Ureter (tissue), 1 donor: ENCODE measurements around the gene SYS1. TPM values are rescaled to one million over a fixed set of nuclear protein-coding genes. Genes with fewer than 3 reads are reported as not detected.

Source experiments
- DNase-seq: peaks from one replicate; pipeline ENCODE4 v3.0.0-alpha.2; 2020; ENCODE audit warnings: low spot score
- total RNA-seq: library from RNA; stranded (reverse); gene quantifications from one replicate; pipeline ENCODE4 v1.2.4, GENCODE V29; 2023
- donor health status: DM: yes; HTN: yes; CAD: no.

SYS1 gene
- total RNA-seq, 1 donor from 2014 or later = 28.8 TPM

- DNase-seq = peak; percentile 89
These were observed 53.1 kb downstream of the SYS1 start, which contains the start of gene PIGT for GRCh38 chr20:45415822-45416637. Gene PIGT, plus strand, starts transcription at chr20:45416141. Its CDS starts 16 bp downstream, at chr20:45416157.

GRCh38 chr20:45416917-45417316, 54.0 kb downstream of the SYS1 start:
- no peak for DNase-seq

Other genes starting within 250 kb of the SYS1 start
- gene WFDC5, start 248.0 kb upstream of the SYS1 start, total RNA-seq = 0.78 TPM
- gene WFDC12, start 238.7 kb upstream of the SYS1 start, total RNA-seq = not detected
- 1.7 TPM for gene PI3, start 188.3 kb upstream of the SYS1 start, total RNA-seq
- not detected for gene SEMG1, start 156.1 kb upstream of the SYS1 start, total RNA-seq
- gene SEMG2, start 141.8 kb upstream of the SYS1 start, total RNA-seq = not detected
- gene SLPI, start 108.6 kb upstream of the SYS1 start, total RNA-seq = 301 TPM
- gene RBPJL, start 56.3 kb upstream of the SYS1 start, total RNA-seq = not detected
- not detected for gene MATN4, start 54.9 kb upstream of the SYS1 start, total RNA-seq
- gene SDC4, start 14.7 kb upstream of the SYS1 start, total RNA-seq = 215 TPM
- gene TP53TG5, start 15.2 kb downstream of the SYS1 start, total RNA-seq = 1.2 TPM
- gene DBNDD2, start 45.1 kb downstream of the SYS1 start, total RNA-seq = 63.0 TPM
- 94.3 TPM for gene PIGT, start 53.0 kb downstream of the SYS1 start, total RNA-seq
- gene WFDC2, start 106.6 kb downstream of the SYS1 start, total RNA-seq = 244 TPM
- not detected for gene SPINT3, start 152.5 kb downstream of the SYS1 start, total RNA-seq
- gene WFDC6, start 176.3 kb downstream of the SYS1 start, total RNA-seq = not detected
- not detected for gene EPPIN, start 184.2 kb downstream of the SYS1 start, total RNA-seq
- gene WFDC8, start 216.1 kb downstream of the SYS1 start, total RNA-seq = not detected